CD4-positive, CD25-positive, alpha-beta regulatory T cell (primary cell): ENCODE measurements around the gene SNIP1. TPM values are rescaled to one million over a fixed set of nuclear protein-coding genes. Genes with fewer than 3 reads are reported as not detected.
"Not testable (repeated sequence)": the region's sequence is repeated elsewhere in the genome, so short reads cannot be mapped to it uniquely, and the experiment has no call there.

Source experiments
- ATAC-seq, 2 donors: fragments of 150-1000 bp; cut with Tn5 transposase; one replicate each; pipeline ENCODE4 v1.10.0; 2021; ENCODE audit warnings: low read depth in 2 of 2, moderate number of reproducible peaks in 2 of 2, moderate library complexity in 1 of 2
- DNase-seq, 3 donors: peaks; one replicate each; pipeline versions ENCODE4 v3.0.0 to v3.0.0-alpha.2; 2012 to 2022; ENCODE audit warnings: mixed read lengths in 1 of 3
- H3K27ac ChIP-seq: one replicate; pipeline ENCODE4 v1.7.0; 2013; ENCODE audit warnings: mild to moderate bottlenecking, low read length; ENCODE audit not compliant: insufficient read depth, poor library complexity, severe bottlenecking
- H3K27me3 ChIP-seq: one replicate; pipeline ENCODE4 v1.7.0; 2013; ENCODE audit warnings: low read length; ENCODE audit not compliant: control insufficient read depth, insufficient read depth
- H3K36me3 ChIP-seq: one replicate; pipeline ENCODE4 v1.7.0; 2013; ENCODE audit warnings: mild to moderate bottlenecking, low read length, moderate library complexity; ENCODE audit not compliant: control insufficient read depth, insufficient read depth
- H3K4me1 ChIP-seq: 2 replicates; pipeline ENCODE4 v1.7.0; 2013; ENCODE audit warnings: mild to moderate bottlenecking, low read length; ENCODE audit not compliant: insufficient read depth, control insufficient read depth, poor library complexity, severe bottlenecking
- H3K4me3 ChIP-seq: one replicate; pipeline ENCODE4 v1.7.0; 2013; ENCODE audit warnings: low read depth, mild to moderate bottlenecking, low read length, moderate library complexity
- H3K9me3 ChIP-seq, 2 experiments: 1 replicate in 1 of 2; 2 replicates in 1 of 2; pipeline ENCODE4 v1.7.0; 2013; ENCODE audit warnings: low read length in 2 of 2, mild to moderate bottlenecking in 1 of 2, moderate library complexity in 1 of 2; ENCODE audit not compliant: control insufficient read depth in 2 of 2
- H3K27ac Mint-ChIP-seq, 3 donors: one replicate each; pipeline ENCODE4 v1.8.0; 2020 to 2022; ENCODE audit warnings: mild to moderate bottlenecking in 3 of 3, mixed read lengths in 3 of 3, moderate library complexity in 2 of 3
- H3K27me3 Mint-ChIP-seq: one replicate; pipeline ENCODE4 v1.8.0; 2022; ENCODE audit warnings: mild to moderate bottlenecking, mixed read lengths
- H3K36me3 Mint-ChIP-seq: one replicate; pipeline ENCODE4 v1.8.0; 2020; ENCODE audit warnings: mixed read lengths
- H3K4me1 Mint-ChIP-seq, 4 donors: one replicate each; pipeline ENCODE4 v1.8.0; 2020 to 2022; ENCODE audit warnings: mixed read lengths in 4 of 4, mild to moderate bottlenecking in 1 of 4
- H3K4me3 Mint-ChIP-seq, 4 donors: one replicate each; pipeline ENCODE4 v1.8.0; 2020 to 2022; ENCODE audit warnings: mild to moderate bottlenecking in 4 of 4, mixed read lengths in 4 of 4, moderate library complexity in 3 of 4
- H3K9me3 Mint-ChIP-seq, 7 donors: one replicate each; pipeline ENCODE4 v1.8.0; 2020 to 2022; ENCODE audit warnings: mixed read lengths in 7 of 7, mild to moderate bottlenecking in 3 of 7, moderate library complexity in 2 of 7
- polyA plus RNA-seq, 4 donors: library from polyadenylated mRNA; unstranded; fragments of 300-500 nt; fragmentation: Illumina TruSeq; gene quantifications; one replicate each; pipeline ENCODE4 v1.2.3, GENCODE V29; 2021
- total RNA-seq: library from RNA; stranded (reverse); gene quantifications from one replicate; pipeline ENCODE4 v1.2.3, GENCODE V29; 2022

SNIP1 gene
- total and polyA plus RNA-seq, 5 donors from 2014 or later: 1.5 to 52.3 (median 5.2) TPM

DNA sequence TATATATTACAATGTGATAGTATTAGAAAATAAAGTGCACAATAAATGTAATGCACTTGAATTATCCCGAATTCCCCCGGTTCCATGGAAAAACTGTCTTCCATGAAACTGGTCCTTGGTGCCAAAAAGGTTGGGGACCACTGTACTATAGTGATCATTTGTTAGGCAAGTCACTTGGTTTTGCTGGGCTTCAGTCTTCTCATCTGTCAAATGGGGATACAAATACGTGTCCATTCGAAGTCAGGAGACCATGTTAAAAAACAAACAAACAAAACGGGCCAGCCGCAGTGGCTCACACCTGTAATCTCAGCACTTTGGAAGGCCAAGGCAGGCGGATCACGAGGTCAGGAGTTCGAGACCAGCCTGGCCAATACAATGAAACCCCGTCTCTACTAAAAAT is 14.9 kb downstream of the SNIP1 start:
- Mint-ChIP-seq H3K4me1 (peaks cover 7 to 20% (median 13%) of the 10 kb centered on the region in 4 donors), H3K36me3 (peaks cover 44% of the 10 kb centered on the region)
- peaks cover 70% of the 10 kb centered on the region for H3K36me3 ChIP-seq
- not testable (repeated sequence) for ATAC-seq, H3K27ac Mint-ChIP-seq, DNase-seq, H3K9me3 ChIP-seq, H3K9me3 Mint-ChIP-seq, H3K4me3 Mint-ChIP-seq, H3K27me3 ChIP-seq, H3K4me3 ChIP-seq, H3K27me3 Mint-ChIP-seq, H3K27ac ChIP-seq, H3K4me1 ChIP-seq

DNA sequence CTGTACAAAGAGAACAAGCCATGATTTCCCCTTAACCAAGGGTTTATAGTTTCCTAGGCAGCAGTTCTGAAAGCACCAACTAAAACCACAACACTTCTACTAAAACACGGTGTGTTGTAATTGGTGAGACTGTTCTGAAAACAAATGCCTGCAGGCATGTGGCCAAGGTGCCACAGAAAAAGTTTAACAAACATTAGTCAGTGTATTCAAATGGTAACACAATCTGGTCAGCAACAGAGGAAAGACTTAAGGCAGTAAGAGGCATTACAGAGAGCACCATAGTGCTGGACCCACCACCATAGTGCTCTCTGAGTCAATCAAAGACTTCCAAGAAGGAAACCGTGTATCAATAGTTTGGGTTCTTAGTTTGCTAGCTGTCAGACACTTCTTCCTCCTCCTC is 16.7 kb downstream of the SNIP1 start:
- H3K27ac ChIP-seq: no peak overlapping the region
- DNase-seq: no peak
- no peaks in the 10 kb centered on the region for H3K9me3 ChIP-seq
- no peaks in the 10 kb centered on the region for H3K27me3 Mint-ChIP-seq
- no peaks in the 10 kb centered on the region for H3K4me1 ChIP-seq
- no peak overlapping the region for H3K4me3 Mint-ChIP-seq
- H3K4me3 ChIP-seq: no peak overlapping the region
- peaks cover 63% of the 10 kb centered on the region for H3K36me3 ChIP-seq
- no peaks in the 10 kb centered on the region for H3K27me3 ChIP-seq
- peaks cover 40% of the 10 kb centered on the region for H3K36me3 Mint-ChIP-seq
- no peak for ATAC-seq
- peaks cover 0 to 21% (median 14%) of the 10 kb centered on the region in 4 donors for H3K4me1 Mint-ChIP-seq
- no peak overlapping the region for H3K27ac Mint-ChIP-seq
- H3K9me3 Mint-ChIP-seq: no peaks in the 10 kb centered on the region

GRCh38 chr1:37533317-37534093 is 20.6 kb downstream of the SNIP1 start:
- H3K27ac ChIP-seq: no peak overlapping the region
- no peak overlapping the region for H3K27ac Mint-ChIP-seq
- peaks cover 28% of the 10 kb centered on the region for H3K36me3 Mint-ChIP-seq
- H3K4me1 Mint-ChIP-seq: peaks cover 0 to 19% (median 12%) of the 10 kb centered on the region in 4 donors
- H3K27me3 ChIP-seq: no peaks in the 10 kb centered on the region
- no peak for DNase-seq
- no peaks in the 10 kb centered on the region for H3K9me3 ChIP-seq
- peaks cover 26% of the 10 kb centered on the region for H3K36me3 ChIP-seq
- ATAC-seq: no peak
- H3K4me3 ChIP-seq: no peak overlapping the region
- H3K4me1 ChIP-seq: no peaks in the 10 kb centered on the region
- no peaks in the 10 kb centered on the region for H3K27me3 Mint-ChIP-seq
- H3K4me3 Mint-ChIP-seq: no peak overlapping the region
- H3K9me3 Mint-ChIP-seq: no peaks in the 10 kb centered on the region

GRCh38 chr1:37532418-37533156 is 21.5 kb downstream of the SNIP1 start:
- DNase-seq, H3K9me3 Mint-ChIP-seq, H3K27me3 ChIP-seq, H3K27me3 Mint-ChIP-seq, H3K9me3 ChIP-seq, H3K4me3 ChIP-seq, H3K4me1 ChIP-seq, ATAC-seq, H3K27ac ChIP-seq: not testable (repeated sequence)
- Mint-ChIP-seq H3K27ac (peak overlapping the region in 1 of 3 donors; percentile 36), H3K4me1 (peaks cover 0 to 15% (median 10%) of the 10 kb centered on the region in 4 donors), H3K36me3 (peaks cover 21% of the 10 kb centered on the region), H3K4me3 (peak overlapping the region in 1 of 4 donors; percentile 47)
- H3K36me3 ChIP-seq: peaks cover 18% of the 10 kb centered on the region

DNA sequence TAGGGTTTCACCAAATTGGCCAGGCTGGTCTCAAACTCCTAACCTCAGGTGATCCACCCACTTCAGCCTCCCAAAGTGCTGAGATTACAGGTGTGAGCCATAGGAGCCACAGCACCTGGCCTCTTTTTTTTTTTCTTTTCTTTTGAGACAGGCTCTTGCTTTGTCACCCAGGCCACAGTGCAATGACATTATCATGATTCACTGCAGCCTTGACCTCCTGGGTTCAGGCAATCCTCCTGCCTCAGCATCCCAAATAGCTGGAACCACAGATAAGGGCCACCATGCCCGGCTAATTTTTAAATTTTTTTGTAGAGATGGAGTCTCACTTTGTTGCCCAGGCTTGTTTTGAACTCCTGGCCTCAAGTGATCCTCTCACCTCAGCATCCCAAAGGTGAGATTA is 24.2 kb downstream of the SNIP1 start:
- not testable (repeated sequence) for H3K36me3 ChIP-seq, H3K4me1 ChIP-seq, H3K4me3 Mint-ChIP-seq, ATAC-seq, H3K4me3 ChIP-seq, H3K27me3 ChIP-seq, DNase-seq, H3K4me1 Mint-ChIP-seq, H3K36me3 Mint-ChIP-seq, H3K27ac Mint-ChIP-seq, H3K27me3 Mint-ChIP-seq, H3K27ac ChIP-seq, H3K9me3 Mint-ChIP-seq, H3K9me3 ChIP-seq

GRCh38 chr1:37519613-37520012 is 34.5 kb downstream of the SNIP1 start:
- peaks cover 5% of the 10 kb centered on the region for H3K4me1 ChIP-seq
- peak in 1 of 3 donors; percentile 14 for DNase-seq
- Mint-ChIP-seq H3K36me3 (no peaks in the 10 kb centered on the region), H3K9me3 (peaks cover 0 to 2% (median 0%) of the 10 kb centered on the region in 7 donors), H3K4me3 (peak overlapping the region; percentile 89 to 93 (median 92)), H3K4me1 (peaks cover 10 to 27% (median 18%) of the 10 kb centered on the region in 4 donors), H3K27ac (peak overlapping the region; percentile 23 to 89 (median 87)), H3K27me3 (no peaks in the 10 kb centered on the region)
- H3K27ac ChIP-seq: no peak overlapping the region
- peak overlapping the region; percentile 47 for H3K4me3 ChIP-seq
- no peaks in the 10 kb centered on the region for H3K36me3 ChIP-seq
- H3K27me3 ChIP-seq: no peaks in the 10 kb centered on the region
- H3K9me3 ChIP-seq: no peaks in the 10 kb centered on the region
- ATAC-seq: no peak

DNA sequence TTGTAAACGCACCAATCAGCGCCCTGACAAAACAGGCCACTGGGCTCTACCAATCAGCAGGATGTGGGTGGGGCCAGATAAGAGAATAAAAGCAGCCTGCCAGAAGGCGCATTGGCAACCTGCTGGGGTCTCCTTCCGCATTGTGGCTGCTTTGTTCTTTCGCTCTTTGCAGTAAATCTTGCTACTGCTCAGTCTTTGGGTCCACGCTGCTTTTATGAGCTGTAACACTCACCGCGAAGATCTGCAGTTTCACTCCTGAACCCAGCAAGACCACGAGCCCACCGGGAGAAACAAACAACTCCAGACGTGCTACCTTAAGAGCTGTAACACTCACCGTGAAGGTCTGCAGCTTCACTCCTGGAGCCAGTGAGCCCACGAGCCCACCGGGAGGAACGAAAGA is 35.2 kb downstream of the SNIP1 start:
- H3K4me3 ChIP-seq: peak overlapping the region; percentile 58
- Mint-ChIP-seq H3K27ac (peak overlapping the region; percentile 87 to 92 (median 89)), H3K4me3 (peak overlapping the region; percentile 89 to 93 (median 92)), H3K4me1 (peaks cover 10 to 27% (median 20%) of the 10 kb centered on the region in 4 donors)
- not testable (repeated sequence) for H3K9me3 Mint-ChIP-seq, H3K27ac ChIP-seq, ATAC-seq, H3K27me3 Mint-ChIP-seq, H3K4me1 ChIP-seq, H3K9me3 ChIP-seq, H3K36me3 Mint-ChIP-seq, H3K27me3 ChIP-seq, H3K36me3 ChIP-seq
- peak; percentile 44 to 60 (median 58) for DNase-seq
